Loucy (cell line): Measurements from ENCODE around the gene CORO2A.

Experiments
- H2AFZ ChIP-seq: fragments of 200-600 bp; sonication (generic); 2 replicates; pipeline ENCODE4 v1.6.0; 2016; ENCODE audit warnings: antibody characterized with exemption, mild to moderate bottlenecking, low read length, moderate library complexity
- H3F3A ChIP-seq: fragments of 200-600 bp; 2 replicates; pipeline ENCODE4 v1.6.0; 2016; ENCODE audit warnings: antibody characterized with exemption, low read depth, mild to moderate bottlenecking
- H3K27me3 ChIP-seq: fragments of 200-600 bp; sonication (generic); 2 replicates; pipeline ENCODE4 v1.6.1; 2014; ENCODE audit warnings: low read length, mild to moderate bottlenecking; ENCODE audit not compliant: insufficient read depth, poor library complexity, severe bottlenecking
- H3K36me3 ChIP-seq: fragments of 200-600 bp; sonication (generic); 2 replicates; pipeline ENCODE4 v1.6.1; 2016; ENCODE audit warnings: low read length; ENCODE audit not compliant: insufficient read depth
- H3K4me1 ChIP-seq: fragments of 200-600 bp; sonication (generic); 2 replicates; pipeline ENCODE4 v1.5.1; 2014; ENCODE audit warnings: low read length, mild to moderate bottlenecking; ENCODE audit not compliant: insufficient read depth, poor library complexity, severe bottlenecking
- H3K4me2 ChIP-seq: fragments of 200-600 bp; sonication (generic); 2 replicates; pipeline ENCODE4 v1.6.0; 2014; ENCODE audit warnings: antibody characterized with exemption, low read length, low read depth, mild to moderate bottlenecking; ENCODE audit not compliant: poor library complexity, severe bottlenecking
- H3K4me3 ChIP-seq: fragments of 200-600 bp; sonication (generic); 2 replicates; pipeline ENCODE4 v1.5.1; 2014; ENCODE audit warnings: low read length, mild to moderate bottlenecking, mixed read lengths; ENCODE audit not compliant: poor library complexity, severe bottlenecking
- H3K79me2 ChIP-seq: fragments of 200-600 bp; sonication (generic); 2 replicates; pipeline ENCODE4 v1.6.1; 2014; ENCODE audit warnings: low read length; ENCODE audit not compliant: insufficient read depth
- H3K9ac ChIP-seq: fragments of 200-600 bp; sonication (generic); 2 replicates; pipeline ENCODE4 v1.6.0; 2014; ENCODE audit warnings: mild to moderate bottlenecking, low read depth, low read length, moderate library complexity; ENCODE audit not compliant: poor library complexity, severe bottlenecking
- H3K9me2 ChIP-seq: fragments of 200-600 bp; sonication (generic); replicated peaks from 2 replicates; pipeline ENCODE4 v1.6.1; 2016; ENCODE audit warnings: low read depth, low read length, mixed read lengths
- H3K9me3 ChIP-seq: fragments of 200-600 bp; sonication (generic); 2 replicates; pipeline ENCODE4 v1.6.1; 2014; ENCODE audit warnings: mild to moderate bottlenecking, antibody characterized with exemption, low read length, low read depth; ENCODE audit not compliant: insufficient read depth
- H4K20me1 ChIP-seq: fragments of 200-600 bp; sonication (generic); 2 replicates; pipeline ENCODE4 v1.6.0; 2014; ENCODE audit warnings: antibody characterized with exemption, low read length, mild to moderate bottlenecking; ENCODE audit not compliant: insufficient read depth, poor library complexity, severe bottlenecking
- CTCF ChIP-seq: fragments of 200-600 bp; sonication (generic); conservative IDR thresholded peaks from 2 replicates; pipeline ENCODE4 v1.5.1; 2014; ENCODE audit warnings: mild to moderate bottlenecking, antibody characterized with exemption, low read length
- EZH2phosphoT487 ChIP-seq: fragments of 200-600 bp; IDR thresholded peaks from 2 replicates; pipeline ENCODE4 v1.6.1; 2018; ENCODE audit warnings: antibody characterized with exemption, mild to moderate bottlenecking, moderate library complexity, borderline replicate concordance

The CORO2A gene

DNA sequence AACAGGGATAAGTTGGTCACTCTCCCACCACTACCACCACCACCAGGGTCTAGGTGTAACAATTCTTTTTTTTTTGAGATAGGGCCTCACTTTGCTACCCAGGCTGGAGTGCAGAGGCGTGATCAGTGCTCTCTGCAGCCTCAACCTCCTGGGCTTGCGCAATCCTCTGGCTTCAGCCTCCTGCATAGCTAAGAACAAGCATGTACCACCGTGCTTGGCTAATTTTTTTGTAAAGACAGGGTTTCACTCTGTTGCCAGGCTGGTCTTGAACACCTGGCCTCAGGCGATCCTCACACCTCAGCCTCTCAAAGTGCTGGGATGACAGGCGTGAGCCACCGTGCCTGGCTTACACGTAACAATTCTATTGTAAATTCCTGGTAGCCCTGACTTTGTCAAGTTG is 27.5 kb downstream of the CORO2A start:
- Histone ChIP-seq H4K20me1 (no peaks in the 10 kb centered on the region), H3K27me3 (no peaks in the 10 kb centered on the region), H3K79me2 (no peaks in the 10 kb centered on the region), H3K36me3 (no peaks in the 10 kb centered on the region), H3K4me2 (no peak overlapping the region), H3K9me2 (no peaks in the 10 kb centered on the region), H3K4me3 (no peak overlapping the region), H3F3A (no peaks in the 10 kb centered on the region), H3K4me1 (peaks cover 6% of the 10 kb centered on the region), H2AFZ (no peak overlapping the region), H3K9ac (no peak overlapping the region), H3K9me3 (no peaks in the 10 kb centered on the region)
- no peak for TF ChIP-seq CTCF
- no peak for TF ChIP-seq EZH2phosphoT487

DNA sequence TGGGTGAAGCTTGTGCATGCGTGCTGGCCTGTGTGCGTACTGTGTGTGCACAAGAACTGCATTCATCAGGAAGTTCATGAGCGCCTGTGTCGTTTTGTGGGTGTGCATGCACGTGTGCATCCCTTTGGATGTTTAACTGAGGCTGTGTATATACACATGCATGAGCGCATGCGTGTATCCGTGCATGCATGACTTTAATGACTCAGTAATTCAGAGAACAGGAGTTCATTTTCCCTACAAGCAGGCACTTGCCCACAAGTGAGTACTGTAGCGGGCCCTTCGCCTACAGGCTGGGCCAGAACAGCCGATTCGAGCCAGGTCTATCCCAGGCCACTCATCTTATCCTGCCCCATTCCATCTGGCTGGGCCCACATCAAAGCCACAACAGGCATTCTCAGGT is 29.8 kb downstream of the CORO2A start:
- no peak overlapping the region for H3K9ac ChIP-seq
- H3F3A ChIP-seq, result no peaks in the 10 kb centered on the region
- no peaks in the 10 kb centered on the region for H3K27me3 ChIP-seq
- no peaks in the 10 kb centered on the region for H3K36me3 ChIP-seq
- no peak overlapping the region for H3K4me2 ChIP-seq
- no peak overlapping the region for H3K4me3 ChIP-seq
- no peaks in the 10 kb centered on the region for H3K79me2 ChIP-seq
- no peak overlapping the region for H2AFZ ChIP-seq
- TF ChIP-seq CTCF (no peak), EZH2phosphoT487 (no peak)
- no peaks in the 10 kb centered on the region for H3K9me2 ChIP-seq
- H4K20me1 ChIP-seq, result no peaks in the 10 kb centered on the region
- no peaks in the 10 kb centered on the region for H3K9me3 ChIP-seq
- no peaks in the 10 kb centered on the region for H3K4me1 ChIP-seq

DNA sequence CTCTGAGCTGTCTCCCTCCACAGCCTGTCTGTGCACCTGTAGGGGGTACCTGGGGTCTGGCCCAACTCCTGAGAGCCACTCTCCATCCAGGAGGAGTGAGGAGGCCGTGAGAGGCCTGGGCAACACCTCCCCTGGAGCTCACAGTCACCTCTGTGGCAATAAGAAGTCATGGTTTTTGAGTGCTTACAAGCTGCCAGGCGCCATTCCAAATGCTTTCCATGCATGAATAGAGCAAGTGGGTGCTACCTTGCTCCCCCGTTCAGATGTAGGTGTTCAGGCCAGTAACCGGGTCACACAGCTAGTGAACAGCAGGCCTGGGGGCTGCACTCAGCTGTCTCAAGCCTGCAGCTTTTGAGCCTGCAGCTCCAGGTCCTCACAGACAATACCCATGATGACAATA is 30.6 kb downstream of the CORO2A start:
- no peak overlapping the region for H2AFZ ChIP-seq
- TF ChIP-seq CTCF (no peak), EZH2phosphoT487 (no peak)
- no peaks in the 10 kb centered on the region for H3K9me3 ChIP-seq
- H3K4me2 ChIP-seq, result no peak overlapping the region
- H3K79me2 ChIP-seq, result no peaks in the 10 kb centered on the region
- no peaks in the 10 kb centered on the region for H3F3A ChIP-seq
- no peaks in the 10 kb centered on the region for H3K4me1 ChIP-seq
- no peaks in the 10 kb centered on the region for H4K20me1 ChIP-seq
- no peaks in the 10 kb centered on the region for H3K36me3 ChIP-seq
- H3K4me3 ChIP-seq, result no peak overlapping the region
- H3K27me3 ChIP-seq, result no peaks in the 10 kb centered on the region
- H3K9me2 ChIP-seq, result no peaks in the 10 kb centered on the region
- H3K9ac ChIP-seq, result no peak overlapping the region
